Measurements from ENCODE around the gene UCP2. TPM values are rescaled to one million over a fixed set of nuclear protein-coding genes. Genes with fewer than 3 reads are reported as not detected.

The UCP2 gene
- total RNA-seq, 2 donors from 2014 or later, result 42.0 to 57.7 TPM

DNA sequence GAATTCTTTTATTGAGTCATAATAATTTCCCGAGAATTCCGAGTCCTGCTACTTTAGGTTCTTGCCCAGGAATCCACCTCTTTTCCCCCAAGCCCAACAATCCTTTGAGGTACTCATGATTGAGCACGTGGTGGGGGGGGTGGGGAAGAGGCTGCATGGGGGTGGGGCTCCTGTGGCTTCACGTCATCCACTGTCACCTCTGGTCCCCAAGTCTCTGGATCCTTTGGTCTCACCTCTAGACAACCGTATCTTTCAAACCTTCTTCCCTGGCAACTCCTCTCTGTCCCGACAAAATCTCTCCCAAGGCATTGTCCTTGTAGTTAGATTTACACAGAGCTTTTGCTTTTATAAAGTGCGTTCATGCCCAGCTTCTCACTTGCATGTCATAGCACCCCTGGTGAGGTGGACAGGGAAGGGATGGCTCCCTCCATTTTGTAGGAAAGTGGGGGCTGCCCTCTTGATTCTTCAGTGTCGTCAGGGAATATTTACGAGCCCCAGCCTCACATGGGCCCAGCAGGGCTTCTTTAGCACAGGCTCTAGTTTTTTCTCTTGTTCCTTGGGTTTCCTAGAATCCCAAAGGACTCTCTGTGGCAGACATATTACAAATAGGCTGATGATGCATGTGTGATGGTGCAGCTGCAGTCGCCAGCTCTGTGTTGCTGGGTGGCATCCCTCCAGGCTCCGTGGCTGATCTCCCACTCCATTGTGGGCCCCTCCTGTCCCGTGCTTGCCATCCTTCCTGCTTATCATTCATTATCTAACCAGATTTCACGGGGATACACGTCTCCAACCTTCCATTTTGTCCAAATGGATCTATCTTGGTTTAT, 17.9 kb upstream of the UCP2 start:
- H3K4me1 ChIP-seq (ENCODE audit: control insufficient read depth in 1 of 2, low read depth in 2 of 2), result no peaks in the 10 kb centered on the region
- H3K4me3 ChIP-seq, result no peak overlapping the region
- DNase-seq (ENCODE audit: low spot score), result no peak
- no peak for ATAC-seq (ENCODE audit: insufficient number of reproducible peaks, low FRiP score, low read depth)
- TF ChIP-seq, protein P1, sequence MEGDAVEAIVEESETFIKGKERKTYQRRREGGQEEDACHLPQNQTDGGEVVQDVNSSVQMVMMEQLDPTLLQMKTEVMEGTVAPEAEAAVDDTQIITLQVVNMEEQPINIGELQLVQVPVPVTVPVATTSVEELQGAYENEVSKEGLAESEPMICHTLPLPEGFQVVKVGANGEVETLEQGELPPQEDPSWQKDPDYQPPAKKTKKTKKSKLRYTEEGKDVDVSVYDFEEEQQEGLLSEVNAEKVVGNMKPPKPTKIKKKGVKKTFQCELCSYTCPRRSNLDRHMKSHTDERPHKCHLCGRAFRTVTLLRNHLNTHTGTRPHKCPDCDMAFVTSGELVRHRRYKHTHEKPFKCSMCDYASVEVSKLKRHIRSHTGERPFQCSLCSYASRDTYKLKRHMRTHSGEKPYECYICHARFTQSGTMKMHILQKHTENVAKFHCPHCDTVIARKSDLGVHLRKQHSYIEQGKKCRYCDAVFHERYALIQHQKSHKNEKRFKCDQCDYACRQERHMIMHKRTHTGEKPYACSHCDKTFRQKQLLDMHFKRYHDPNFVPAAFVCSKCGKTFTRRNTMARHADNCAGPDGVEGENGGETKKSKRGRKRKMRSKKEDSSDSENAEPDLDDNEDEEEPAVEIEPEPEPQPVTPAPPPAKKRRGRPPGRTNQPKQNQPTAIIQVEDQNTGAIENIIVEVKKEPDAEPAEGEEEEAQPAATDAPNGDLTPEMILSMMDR (IDR thresholded peaks at IDR 0.05), result no peak
- peaks cover 3% of the 10 kb centered on the region for H3K36me3 ChIP-seq
- H3K27me3 ChIP-seq (replicated peaks; ENCODE audit: insufficient read depth), result no peaks in the 10 kb centered on the region
- H3K9me3 ChIP-seq, result no peaks in the 10 kb centered on the region
- no peak overlapping the region for H3K27ac ChIP-seq

DNA sequence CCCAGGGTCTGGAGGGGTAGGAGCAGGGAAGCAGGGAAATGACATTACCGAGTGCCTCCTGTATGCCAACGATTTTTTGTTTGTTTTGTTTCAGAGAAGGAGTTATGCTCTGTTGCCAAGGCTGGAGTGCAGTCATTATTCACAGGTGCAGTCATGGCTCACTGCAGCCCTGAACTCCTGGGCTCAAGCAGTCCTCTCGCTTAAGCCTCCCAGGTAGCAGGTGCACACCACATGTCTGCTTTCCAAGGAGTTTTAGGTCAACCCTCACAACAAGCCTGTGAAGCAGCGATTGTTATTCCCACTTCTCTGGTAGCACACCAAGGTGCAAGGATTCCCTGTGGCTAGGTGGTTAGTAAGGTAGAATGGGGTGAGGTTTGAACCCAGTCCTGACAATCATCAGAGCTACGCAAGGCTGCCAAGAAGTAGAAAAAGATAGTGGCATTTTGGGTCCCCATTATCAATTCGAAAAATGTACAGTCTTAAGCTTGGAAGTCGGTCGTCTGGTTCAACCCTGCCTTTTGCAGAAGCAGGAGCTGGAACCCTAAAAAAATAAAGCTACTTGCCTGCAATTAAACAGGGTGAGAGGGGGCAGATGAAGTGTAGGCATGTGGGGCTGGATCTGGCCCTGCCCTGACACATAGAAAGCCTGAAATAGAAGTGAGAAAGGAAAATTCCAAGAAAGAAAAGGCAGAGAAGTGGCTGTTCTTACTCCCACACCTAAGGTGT, 17.1 kb upstream of the UCP2 start:
- no peak for DNase-seq (ENCODE audit: low spot score)
- no peak for ATAC-seq (ENCODE audit: insufficient number of reproducible peaks, low FRiP score, low read depth)
- no peaks in the 10 kb centered on the region for H3K27me3 ChIP-seq (replicated peaks; ENCODE audit: insufficient read depth)

DNA sequence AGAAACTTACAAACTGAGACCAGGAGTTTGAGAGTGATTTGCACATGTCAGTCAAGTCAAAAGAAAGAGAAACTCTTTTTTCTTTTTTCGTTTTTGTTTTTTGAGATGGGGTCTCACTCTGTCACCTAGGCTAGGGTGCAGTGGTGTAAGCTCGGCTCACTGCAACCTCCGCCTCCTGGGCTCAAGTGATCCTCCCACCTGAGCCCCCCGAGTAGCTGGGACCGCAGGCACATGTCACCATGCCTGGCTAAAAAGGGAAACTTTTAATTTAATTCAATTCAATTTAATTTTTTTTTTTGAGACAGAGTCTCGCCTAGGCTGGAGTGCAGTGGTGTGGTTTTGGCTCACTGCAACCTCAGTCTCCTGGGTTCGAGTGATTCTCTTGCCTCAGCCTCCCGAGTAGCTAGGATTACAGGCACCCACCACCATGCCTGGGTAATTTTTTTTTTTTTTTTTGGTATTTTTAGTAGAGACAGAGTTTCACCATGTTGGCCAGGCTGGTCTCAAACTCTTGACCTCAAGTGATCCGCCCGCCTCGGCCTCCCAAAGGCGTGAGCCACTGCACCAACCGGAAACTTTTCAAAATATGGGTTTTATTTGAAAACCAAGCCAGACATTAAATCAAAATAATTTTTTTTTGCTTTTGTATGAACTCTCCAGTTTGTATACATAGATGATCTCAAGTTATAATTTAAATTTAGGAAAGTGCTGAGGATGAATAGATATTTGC, 16.4 kb upstream of the UCP2 start:
- Histone ChIP-seq H3K27me3 (replicated peaks; ENCODE audit: insufficient read depth) (no peaks in the 10 kb centered on the region), H3K36me3 (peaks cover 3% of the 10 kb centered on the region), H3K4me3 (no peak overlapping the region), H3K4me1 (ENCODE audit: control insufficient read depth in 1 of 2, low read depth in 2 of 2) (no peaks in the 10 kb centered on the region), H3K27ac (no peak overlapping the region), H3K9me3 (no peaks in the 10 kb centered on the region)
- TF ChIP-seq, protein P1 (IDR thresholded peaks at IDR 0.05), result no peak
- DNase-seq (ENCODE audit: low spot score), result no peak
- no peak for ATAC-seq (ENCODE audit: insufficient number of reproducible peaks, low FRiP score, low read depth)

More for the DNA sequence above, 17.1 kb upstream of the UCP2 start:
- no peaks in the 10 kb centered on the region for H3K4me1 ChIP-seq (ENCODE audit: control insufficient read depth in 1 of 2, low read depth in 2 of 2)
- H3K36me3 ChIP-seq, result peaks cover 3% of the 10 kb centered on the region
- H3K4me3 ChIP-seq, result no peak overlapping the region
- TF ChIP-seq, protein P1 (IDR thresholded peaks at IDR 0.05), result no peak
- no peaks in the 10 kb centered on the region for H3K9me3 ChIP-seq
- H3K27ac ChIP-seq, result no peak overlapping the region

DNA sequence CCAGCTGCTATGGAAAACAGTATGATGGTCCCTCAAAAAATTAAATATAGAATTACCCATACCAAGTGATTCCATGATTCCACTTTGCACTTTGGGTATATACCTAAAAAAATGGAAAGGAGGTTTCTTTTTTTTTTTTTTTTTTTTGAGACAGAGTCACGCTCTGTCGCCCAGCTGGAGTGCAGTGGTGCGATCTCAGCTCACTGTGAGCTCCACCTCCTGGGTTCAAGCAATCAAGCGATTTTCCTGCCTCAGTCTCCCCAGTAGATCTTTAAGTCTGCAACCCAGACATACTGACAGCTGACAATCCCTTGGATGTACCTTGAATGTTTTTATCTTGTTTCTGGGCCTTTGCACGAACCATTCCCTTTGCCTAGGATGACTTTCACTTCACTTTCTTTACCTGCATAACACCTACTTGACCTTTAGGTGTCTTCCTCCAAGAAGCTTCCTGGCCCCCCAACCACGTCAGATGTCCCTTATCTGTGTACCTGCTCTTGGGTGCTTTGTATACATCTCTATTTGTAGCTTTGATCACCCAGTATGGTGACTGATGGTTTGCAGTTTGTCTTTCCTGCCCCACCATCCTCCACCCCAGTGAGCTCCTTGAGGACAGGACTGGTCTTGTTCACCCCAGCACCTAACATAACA, 14.6 kb upstream of the UCP2 start:
- ATAC-seq (ENCODE audit: insufficient number of reproducible peaks, low FRiP score, low read depth) (no peak), DNase-seq (ENCODE audit: low spot score) (no peak)
- no peaks in the 10 kb centered on the region for H3K4me1 ChIP-seq (ENCODE audit: control insufficient read depth in 1 of 2, low read depth in 2 of 2)
- H3K9me3 ChIP-seq, result no peaks in the 10 kb centered on the region
- H3K4me3 ChIP-seq, result no peak overlapping the region
- H3K27me3 ChIP-seq (replicated peaks; ENCODE audit: insufficient read depth), result no peaks in the 10 kb centered on the region
- no peak overlapping the region for H3K27ac ChIP-seq
- TF ChIP-seq, protein P1 (IDR thresholded peaks at IDR 0.05), result no peak
- no peaks in the 10 kb centered on the region for H3K36me3 ChIP-seq
